ENCODE data around the gene TSEN34. TPM values are rescaled to one million over a fixed set of nuclear protein-coding genes. Genes with fewer than 3 reads are reported as not detected.
"Not testable (repeated sequence)": the region's sequence is repeated elsewhere in the genome, so short reads cannot be mapped to it uniquely, and the experiment has no call there.

TSEN34 gene
- total and polyA plus RNA-seq, 10 donors: 25.5 to 109 (median 43.0) TPM

DNA sequence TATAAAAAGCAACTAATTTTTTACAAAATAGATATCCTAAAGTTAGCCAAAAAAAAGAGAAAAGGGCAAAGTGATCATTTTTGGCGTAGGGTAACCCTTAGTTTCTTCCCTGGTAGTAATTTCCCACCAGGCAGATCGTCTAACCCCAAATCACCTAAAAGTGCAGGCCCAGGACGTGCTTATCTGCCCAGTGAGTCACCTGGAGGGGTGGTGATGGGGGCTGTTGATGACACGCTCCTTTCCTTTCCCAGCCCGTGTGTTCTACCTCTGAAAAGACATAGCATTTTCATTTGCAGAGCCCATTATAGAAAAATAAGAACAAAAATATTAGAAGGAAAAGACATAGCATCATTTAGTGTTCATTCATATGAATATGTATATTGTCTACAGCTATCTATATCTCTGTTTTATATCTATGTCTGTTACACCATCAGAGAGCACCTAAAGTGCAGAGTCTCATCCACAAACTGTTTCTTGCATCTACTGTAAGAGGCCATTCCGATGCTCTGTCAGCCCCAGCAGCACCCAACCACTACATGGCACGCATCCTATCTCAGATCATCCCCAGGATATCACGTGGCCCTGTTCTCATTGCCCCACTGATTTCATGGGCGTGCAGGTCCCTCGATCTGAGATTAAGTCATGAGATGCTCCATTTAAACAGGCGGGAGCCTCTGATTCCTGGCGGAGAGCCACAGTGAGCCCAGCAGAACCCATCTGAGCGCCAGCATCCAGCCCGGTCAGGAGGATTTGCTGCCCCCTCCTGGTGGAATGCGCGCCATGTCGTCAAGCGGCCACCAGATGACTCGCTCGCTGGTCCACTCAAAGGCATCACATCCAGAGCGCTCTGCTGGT is 40.2 kb downstream of the TSEN34 start:
- TF ChIP-seq POLR2AphosphoS5 (IDR thresholded peaks at IDR 0.05) (peak; percentile 71 to 83 (median 77)), POLR2A (IDR thresholded peaks at IDR 0.05) (no peak)
- TF ChIP-seq, protein P1, sequence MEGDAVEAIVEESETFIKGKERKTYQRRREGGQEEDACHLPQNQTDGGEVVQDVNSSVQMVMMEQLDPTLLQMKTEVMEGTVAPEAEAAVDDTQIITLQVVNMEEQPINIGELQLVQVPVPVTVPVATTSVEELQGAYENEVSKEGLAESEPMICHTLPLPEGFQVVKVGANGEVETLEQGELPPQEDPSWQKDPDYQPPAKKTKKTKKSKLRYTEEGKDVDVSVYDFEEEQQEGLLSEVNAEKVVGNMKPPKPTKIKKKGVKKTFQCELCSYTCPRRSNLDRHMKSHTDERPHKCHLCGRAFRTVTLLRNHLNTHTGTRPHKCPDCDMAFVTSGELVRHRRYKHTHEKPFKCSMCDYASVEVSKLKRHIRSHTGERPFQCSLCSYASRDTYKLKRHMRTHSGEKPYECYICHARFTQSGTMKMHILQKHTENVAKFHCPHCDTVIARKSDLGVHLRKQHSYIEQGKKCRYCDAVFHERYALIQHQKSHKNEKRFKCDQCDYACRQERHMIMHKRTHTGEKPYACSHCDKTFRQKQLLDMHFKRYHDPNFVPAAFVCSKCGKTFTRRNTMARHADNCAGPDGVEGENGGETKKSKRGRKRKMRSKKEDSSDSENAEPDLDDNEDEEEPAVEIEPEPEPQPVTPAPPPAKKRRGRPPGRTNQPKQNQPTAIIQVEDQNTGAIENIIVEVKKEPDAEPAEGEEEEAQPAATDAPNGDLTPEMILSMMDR (IDR thresholded peaks at IDR 0.05 in 8 of 11, conservative IDR thresholded peaks at IDR 0.05 in 3 of 11): peak; percentile 89 to 98 (median 94)
- intact Hi-C loops (cut with DNase I; ENCODE audit: low total_unique reads): loop anchor here (5.0 kb wide), 1 partner anchor 64 kb away; no protein-coding TSS in a partner anchor
- Histone ChIP-seq H3K27ac (peak overlapping the region in 1 of 8 donors; percentile 47), H3K4me3 (no peak overlapping the region), H3K9me3 (no peaks in the 10 kb centered on the region), H3K36me3 (peaks cover 0 to 9% (median 0%) of the 10 kb centered on the region in 6 donors), H3K4me1 (peaks cover 0 to 14% (median 7%) of the 10 kb centered on the region in 6 donors), H3K27me3 (replicated peaks in 1 of 7) (peaks cover 0 to 21% (median 0%) of the 10 kb centered on the region in 7 donors)
- DNase-seq: peak; percentile 96
- 24 to 29% (median 26%) methylated on average over 21 of the region's 21 CpGs for WGBS, 5 donors

DNA sequence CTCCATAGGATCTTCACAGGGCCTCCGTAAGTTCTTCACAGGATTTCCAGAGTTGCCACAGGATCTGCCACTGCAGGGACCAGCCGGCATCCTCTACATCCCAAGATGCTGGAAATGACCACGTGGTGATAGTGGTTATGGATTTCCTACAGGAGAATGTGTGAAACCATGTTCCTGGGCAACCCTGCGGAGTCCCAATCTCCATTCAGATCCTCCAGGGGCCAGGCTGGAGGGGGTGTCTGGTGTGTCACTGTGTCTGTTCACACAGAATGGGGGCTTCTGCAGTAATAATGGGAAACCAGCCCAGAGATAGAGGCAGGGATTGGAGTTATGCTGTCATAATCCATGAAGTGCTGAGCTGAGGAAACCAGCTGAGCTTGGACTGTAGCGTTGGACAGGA is 42.8 kb downstream of the TSEN34 start:
- TF ChIP-seq POLR2AphosphoS5 (IDR thresholded peaks at IDR 0.05) (no peak), POLR2A (IDR thresholded peaks at IDR 0.05) (no peak)
- TF ChIP-seq, protein P1 (IDR thresholded peaks at IDR 0.05 in 8 of 11, conservative IDR thresholded peaks at IDR 0.05 in 3 of 11): no peak
- Histone ChIP-seq H3K4me3 (no peak overlapping the region), H3K27me3 (replicated peaks in 1 of 7) (peaks cover 0 to 22% (median 0%) of the 10 kb centered on the region in 7 donors), H3K4me1 (peaks cover 0 to 14% (median 7%) of the 10 kb centered on the region in 6 donors), H3K36me3 (peaks cover 0 to 34% (median 0%) of the 10 kb centered on the region in 6 donors), H3K27ac (peak overlapping the region in 2 of 8 donors; percentile 13 to 39), H3K9me3 (no peaks in the 10 kb centered on the region)
- peak; percentile 19 for DNase-seq
- intact Hi-C loops (cut with DNase I; ENCODE audit: low total_unique reads): loop anchor here (5.0 kb wide), 1 partner anchor 67 kb away; no protein-coding TSS in a partner anchor
- 3 to 82% (median 81%) methylated on average over 5 of the region's 5 CpGs for WGBS, 5 donors

DNA sequence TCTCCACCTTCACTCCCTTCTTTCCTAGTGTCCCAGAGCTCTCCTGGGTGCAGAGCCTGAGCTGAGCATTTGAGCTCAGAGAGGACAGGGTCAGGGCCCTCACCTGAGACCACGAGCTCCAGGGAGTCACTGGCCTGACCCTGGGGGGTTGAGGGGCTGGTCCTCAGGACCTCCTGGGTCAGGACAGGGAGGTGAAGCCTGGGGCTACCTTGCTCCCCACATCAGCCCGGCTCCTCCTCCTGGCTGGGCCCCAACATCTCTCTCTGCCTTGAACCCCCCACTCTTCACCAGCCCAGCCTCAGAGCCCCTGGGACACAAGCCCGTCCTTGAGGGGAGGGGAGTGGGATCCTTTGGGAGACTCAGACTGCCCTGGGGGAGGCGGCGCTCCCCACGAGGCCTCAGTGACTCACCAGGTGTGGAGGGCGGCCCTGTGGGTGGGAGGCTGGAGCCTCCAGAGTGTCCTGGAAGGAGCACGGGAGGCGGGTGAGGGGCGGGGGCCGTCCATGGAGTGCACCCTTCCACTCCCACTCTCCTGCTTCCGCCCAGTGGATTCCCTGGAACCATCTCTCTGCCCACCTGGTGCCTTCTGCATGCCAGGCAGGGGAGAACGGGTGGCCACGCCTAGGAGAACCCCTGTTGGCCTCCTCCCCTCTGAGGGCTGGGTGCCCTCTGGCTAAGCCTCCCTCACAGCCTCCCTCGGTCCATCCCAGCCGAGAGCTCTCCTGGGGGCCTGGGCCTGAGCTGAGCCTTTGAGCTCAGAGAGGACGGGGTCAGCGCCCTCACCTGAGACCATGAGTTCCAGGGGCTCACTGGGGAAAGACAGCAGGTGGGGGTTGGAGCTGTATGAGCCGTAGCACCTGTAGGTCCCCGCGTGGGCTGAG is 48.6 kb downstream of the TSEN34 start:
- H3K4me1 ChIP-seq; intact Hi-C loops (cut with DNase I; ENCODE audit: low total_unique reads); H3K9me3 ChIP-seq: not testable (repeated sequence)
- Histone ChIP-seq H3K36me3 (peaks cover 0 to 51% (median 0%) of the 10 kb centered on the region in 6 donors), H3K27me3 (replicated peaks in 1 of 7) (peaks cover 0 to 12% (median 0%) of the 10 kb centered on the region in 7 donors), H3K4me3 (peak overlapping the region in 1 of 8 donors; percentile 27), H3K27ac (peak overlapping the region in 2 of 8 donors; percentile 33 to 55)
- DNase-seq: peak; percentile 63
- WGBS, 5 donors: 70 to 83% (median 82%) methylated on average over 9 to 16 of the region's 21 CpGs

DNA sequence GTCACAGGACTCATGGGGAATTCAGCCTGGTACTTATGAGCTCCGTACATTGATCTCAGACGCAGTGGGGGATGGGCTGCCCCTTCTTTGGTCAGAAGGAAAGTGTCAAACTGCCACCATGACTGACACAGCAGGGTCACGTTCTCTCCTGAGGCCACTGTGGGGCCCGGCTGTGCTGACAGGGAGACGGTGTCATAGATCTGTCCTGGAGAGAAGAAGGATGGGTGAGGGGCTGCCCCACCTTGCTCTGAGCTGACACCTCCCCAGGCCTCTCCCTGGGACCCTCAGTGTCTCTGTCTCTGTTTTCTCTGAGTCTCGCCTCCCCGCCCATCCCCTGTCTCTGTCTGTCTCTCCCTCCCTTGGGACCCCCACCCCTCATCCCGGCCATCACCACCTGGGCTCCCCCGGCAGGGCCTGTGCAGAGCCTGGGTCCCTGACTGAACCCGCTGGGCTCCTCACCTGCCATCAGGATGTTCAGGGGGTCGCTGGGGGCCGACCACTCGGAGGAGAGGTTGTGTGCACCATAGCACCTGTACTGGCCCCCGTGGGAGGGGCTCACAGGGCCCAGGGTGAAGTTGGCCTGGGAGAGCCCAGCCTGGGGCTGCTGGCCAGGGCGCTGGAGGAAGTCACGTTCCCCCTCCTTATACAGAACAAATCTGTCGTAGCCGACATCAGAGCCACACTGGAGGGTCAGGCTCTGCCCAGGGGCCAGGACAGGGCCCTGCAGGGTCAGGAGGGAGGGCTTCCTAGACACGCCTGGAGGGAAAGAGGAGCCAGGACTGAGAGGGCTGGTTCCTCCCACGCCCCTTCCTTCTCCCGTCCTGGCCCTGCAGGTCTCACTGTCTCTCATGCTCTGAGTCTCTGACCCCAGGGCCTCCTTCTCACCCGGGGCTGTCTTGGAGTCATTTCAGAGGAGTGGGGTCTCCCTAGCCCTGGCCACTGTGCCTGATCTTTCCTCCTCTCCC is 49.5 kb downstream of the TSEN34 start:
- intact Hi-C loops (cut with DNase I; ENCODE audit: low total_unique reads); H3K9me3 ChIP-seq; DNase-seq: not testable (repeated sequence)

DNA sequence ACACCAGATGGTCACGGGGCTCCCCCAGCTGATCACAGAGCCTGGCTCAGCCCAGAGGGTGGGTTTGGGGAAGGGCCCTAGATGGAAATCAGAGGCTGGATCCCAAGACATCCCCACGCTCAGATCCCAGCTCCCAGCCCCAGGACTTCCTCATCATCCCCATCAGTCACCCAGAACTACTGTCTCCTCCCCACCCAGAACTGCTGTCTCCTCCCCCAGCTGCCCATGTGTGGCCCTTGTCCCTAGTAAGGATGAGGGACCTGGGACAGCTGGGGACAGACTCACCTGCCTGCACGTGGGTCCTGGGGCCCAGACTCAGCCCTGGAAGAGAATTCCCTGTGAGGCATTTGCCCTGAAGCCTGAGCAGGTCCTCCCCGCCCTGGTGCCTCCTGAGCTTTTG is 51.1 kb downstream of the TSEN34 start:
- peaks cover 0 to 15% (median 0%) of the 10 kb centered on the region in 7 donors for H3K27me3 ChIP-seq (replicated peaks in 1 of 7)
- 57 to 81% (median 68%) methylated on average over 2 to 4 of the region's 4 CpGs; no CpG with 5 or more reads in 1 of the 5 donors for WGBS, 5 donors
- intact Hi-C loops (cut with DNase I; ENCODE audit: low total_unique reads): not testable (repeated sequence)

More for the DNA sequence above, 49.5 kb downstream of the TSEN34 start:
- 71 to 85% (median 76%) methylated on average over 7 to 19 of the region's 22 CpGs for WGBS, 5 donors
- H3K4me3 ChIP-seq: peak overlapping the region in 2 of 8 donors; percentile 12 to 27
- H3K4me1 ChIP-seq: not testable (repeated sequence)
- H3K36me3 ChIP-seq: peaks cover 0 to 48% (median 0%) of the 10 kb centered on the region in 6 donors
- peak overlapping the region in 2 of 8 donors; percentile 33 to 55 for H3K27ac ChIP-seq
- peaks cover 0 to 12% (median 0%) of the 10 kb centered on the region in 7 donors for H3K27me3 ChIP-seq (replicated peaks in 1 of 7)

DNA sequence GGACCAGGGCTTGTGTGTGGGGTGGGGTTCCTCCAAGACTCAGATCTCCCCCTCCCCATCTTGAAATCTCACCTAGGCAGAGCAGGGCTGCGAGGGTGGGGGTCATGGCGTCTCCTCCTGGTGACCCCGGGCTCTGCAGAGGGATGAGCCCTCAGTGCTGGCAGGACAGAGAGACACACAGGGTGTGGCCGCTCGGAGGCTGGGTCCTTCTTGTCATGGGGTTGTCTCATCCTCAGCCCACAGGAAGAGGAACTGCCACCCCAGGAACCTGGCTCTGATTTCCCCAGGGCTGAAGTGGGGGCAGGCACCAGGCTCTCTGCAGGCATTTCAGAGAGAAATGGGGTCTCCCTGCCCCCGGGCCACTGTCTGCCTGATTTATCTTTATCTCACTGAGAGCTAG is 51.5 kb downstream of the TSEN34 start, which contains the start of gene LILRA6:
Gene LILRA6, minus strand, starts transcription at position 145 of the 400 bp plus-strand sequence.
- DNase-seq: peak; percentile 85
- Histone ChIP-seq H3K4me1 (peaks cover 5 to 24% (median 15%) of the 10 kb centered on the region in 6 donors), H3K36me3 (peaks cover 0 to 30% (median 0%) of the 10 kb centered on the region in 6 donors), H3K27me3 (replicated peaks in 1 of 7) (peaks cover 0 to 16% (median 0%) of the 10 kb centered on the region in 7 donors), H3K27ac (peak within 1 kb of the TSS in 4 of 8 donors; percentile 15 to 78 (median 48)), H3K4me3 (peak within 1 kb of the TSS in 1 of 8 donors; percentile 16)
- WGBS, 5 donors: 50 to 74% (median 60%) methylated on average over 1 to 6 of the region's 6 CpGs; no CpG with 5 or more reads in 2 of the 5 donors
- intact Hi-C loops (cut with DNase I; ENCODE audit: low total_unique reads); H3K9me3 ChIP-seq: not testable (repeated sequence)

More for the DNA sequence above, 51.1 kb downstream of the TSEN34 start:
- peak overlapping the region in 1 of 8 donors; percentile 16 for H3K4me3 ChIP-seq
- peaks cover 0 to 33% (median 0%) of the 10 kb centered on the region in 6 donors for H3K36me3 ChIP-seq
- H3K4me1 ChIP-seq: peaks cover under 1 to 20% (median 10%) of the 10 kb centered on the region in 6 donors
- DNase-seq, H3K9me3 ChIP-seq: not testable (repeated sequence)
- peak overlapping the region in 4 of 8 donors; percentile 15 to 78 (median 30) for H3K27ac ChIP-seq

All from spleen (tissue), 11 donors.